Measurements from ENCODE around the gene ZMYND8.

Gene ZMYND8

DNA sequence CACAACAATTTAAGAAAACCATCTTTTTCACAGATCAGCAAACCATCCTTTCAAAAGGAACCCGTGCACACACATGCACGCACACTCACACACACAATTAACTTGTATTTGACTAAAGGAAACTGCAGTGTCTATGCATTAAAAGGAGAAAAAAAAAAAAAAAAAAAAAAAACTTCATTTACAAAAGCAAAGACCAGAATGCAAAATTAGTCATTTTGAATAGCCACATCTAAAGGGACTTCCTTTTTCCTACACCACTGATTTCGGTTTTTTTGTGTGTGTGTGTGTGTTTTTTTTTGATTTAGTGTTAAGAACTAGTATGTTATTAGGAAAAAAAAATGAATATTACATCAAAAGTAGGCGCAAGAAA is 6.3 kb downstream of the ZMYND8 start:
- Histone ChIP-seq H3K27me3 (ENCODE audit: low read depth, low read length) (no peaks in the 10 kb centered on the region), H3K9me3 (ENCODE audit: control insufficient read depth in 1 of 2, low read length in 2 of 2) (no peaks in the 10 kb centered on the region), H3K27ac (ENCODE audit: low read length) (peak overlapping the region; percentile 98), H3K36me3 (ENCODE audit: control insufficient read depth in 1 of 2, insufficient read depth in 2 of 2, low read length in 2 of 2) (peaks cover 0 to 7% of the 10 kb centered on the region in 2 donors), H3K4me1 (ENCODE audit: control insufficient read depth in 1 of 2, insufficient read depth in 2 of 2, low read length in 2 of 2) (peaks cover 63 to 67% of the 10 kb centered on the region in 2 donors), H3K4me3 (ENCODE audit: low read depth in 1 of 2, low read length in 2 of 2) (peak overlapping the region; percentile 12 to 19)

DNA sequence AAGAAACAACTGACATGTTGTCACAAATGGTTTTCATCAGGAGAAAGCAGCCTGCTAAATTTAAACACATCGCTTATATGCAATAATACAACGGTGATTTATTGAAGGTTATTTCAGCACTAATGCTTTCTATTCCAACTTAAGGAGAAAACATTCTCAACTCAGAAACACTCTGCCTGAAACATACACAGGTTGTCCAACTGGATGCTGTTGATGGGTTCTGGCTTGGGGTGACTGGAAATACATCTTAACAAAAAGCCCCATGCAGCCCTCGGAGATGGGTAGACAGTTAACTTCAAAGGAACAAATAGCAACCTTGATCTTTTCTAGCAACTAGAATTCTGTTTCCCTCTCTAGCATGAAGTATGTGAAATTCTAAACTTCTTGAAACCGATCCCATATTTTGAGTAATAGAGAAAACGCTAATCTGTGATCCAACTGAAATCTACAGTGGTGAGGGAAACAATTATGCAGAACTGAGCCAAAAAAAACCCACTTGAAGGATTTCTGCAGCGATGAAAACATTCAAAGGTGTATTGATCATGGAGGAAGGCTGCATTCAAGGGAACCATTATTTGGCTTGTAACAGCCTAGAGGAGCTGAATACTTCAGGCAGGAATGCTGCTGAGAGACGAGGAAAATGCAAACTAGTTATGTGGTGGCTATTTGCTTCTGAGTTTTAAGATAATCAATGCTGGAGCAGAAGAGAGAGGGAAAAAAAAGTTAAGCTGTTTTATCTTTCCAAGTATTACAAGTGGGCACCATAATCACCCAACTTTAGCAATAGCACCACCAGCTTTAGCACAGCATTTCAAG is 6.9 kb downstream of the ZMYND8 start:
- Histone ChIP-seq H3K27ac (ENCODE audit: low read length) (peak overlapping the region; percentile 85), H3K9me3 (ENCODE audit: control insufficient read depth in 1 of 2, low read length in 2 of 2) (no peaks in the 10 kb centered on the region), H3K36me3 (ENCODE audit: control insufficient read depth in 1 of 2, insufficient read depth in 2 of 2, low read length in 2 of 2) (peaks cover 0 to 7% of the 10 kb centered on the region in 2 donors), H3K4me3 (ENCODE audit: low read depth in 1 of 2, low read length in 2 of 2) (peak overlapping the region in 1 of 2 donors; percentile 12), H3K27me3 (ENCODE audit: low read depth, low read length) (no peaks in the 10 kb centered on the region), H3K4me1 (ENCODE audit: control insufficient read depth in 1 of 2, insufficient read depth in 2 of 2, low read length in 2 of 2) (peaks cover 59 to 61% of the 10 kb centered on the region in 2 donors)

DNA sequence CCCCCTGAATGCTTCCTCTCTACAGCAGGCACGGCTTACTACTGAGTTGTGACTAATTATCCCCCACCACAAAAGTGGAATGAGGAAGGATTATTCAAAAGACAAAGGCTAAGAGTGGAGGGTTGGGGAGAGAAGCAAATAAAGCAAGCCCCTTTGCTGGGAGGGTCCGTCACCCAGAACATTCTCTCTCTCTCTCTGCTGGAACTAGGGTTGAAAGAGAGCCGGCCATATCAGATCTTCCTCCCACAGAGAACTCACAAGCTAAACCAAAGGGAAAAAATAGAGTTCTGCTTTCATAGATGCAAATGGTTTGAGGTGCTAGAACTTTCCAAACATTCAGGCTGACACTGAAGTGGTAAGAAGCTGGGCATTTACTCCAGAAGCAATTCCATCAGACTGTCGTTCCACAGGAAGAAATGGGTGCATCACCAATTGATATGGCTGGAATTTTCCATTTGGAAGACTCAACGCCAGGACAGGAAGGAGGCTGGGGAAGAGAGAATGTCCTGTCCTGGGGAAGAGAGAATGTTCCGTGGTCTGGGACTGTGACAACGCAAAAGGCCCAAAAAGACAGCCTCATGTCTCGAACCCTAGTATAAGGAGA is 7.9 kb downstream of the ZMYND8 start:
- Histone ChIP-seq H3K4me1 (ENCODE audit: control insufficient read depth in 1 of 2, insufficient read depth in 2 of 2, low read length in 2 of 2) (peaks cover 52% of the 10 kb centered on the region in 2 donors), H3K27ac (ENCODE audit: low read length) (peak overlapping the region; percentile 85), H3K27me3 (ENCODE audit: low read depth, low read length) (no peaks in the 10 kb centered on the region), H3K4me3 (ENCODE audit: low read depth in 1 of 2, low read length in 2 of 2) (peak overlapping the region in 1 of 2 donors; percentile 4), H3K36me3 (ENCODE audit: control insufficient read depth in 1 of 2, insufficient read depth in 2 of 2, low read length in 2 of 2) (peaks cover 0 to 7% of the 10 kb centered on the region in 2 donors), H3K9me3 (ENCODE audit: control insufficient read depth in 1 of 2, low read length in 2 of 2) (no peaks in the 10 kb centered on the region)

DNA sequence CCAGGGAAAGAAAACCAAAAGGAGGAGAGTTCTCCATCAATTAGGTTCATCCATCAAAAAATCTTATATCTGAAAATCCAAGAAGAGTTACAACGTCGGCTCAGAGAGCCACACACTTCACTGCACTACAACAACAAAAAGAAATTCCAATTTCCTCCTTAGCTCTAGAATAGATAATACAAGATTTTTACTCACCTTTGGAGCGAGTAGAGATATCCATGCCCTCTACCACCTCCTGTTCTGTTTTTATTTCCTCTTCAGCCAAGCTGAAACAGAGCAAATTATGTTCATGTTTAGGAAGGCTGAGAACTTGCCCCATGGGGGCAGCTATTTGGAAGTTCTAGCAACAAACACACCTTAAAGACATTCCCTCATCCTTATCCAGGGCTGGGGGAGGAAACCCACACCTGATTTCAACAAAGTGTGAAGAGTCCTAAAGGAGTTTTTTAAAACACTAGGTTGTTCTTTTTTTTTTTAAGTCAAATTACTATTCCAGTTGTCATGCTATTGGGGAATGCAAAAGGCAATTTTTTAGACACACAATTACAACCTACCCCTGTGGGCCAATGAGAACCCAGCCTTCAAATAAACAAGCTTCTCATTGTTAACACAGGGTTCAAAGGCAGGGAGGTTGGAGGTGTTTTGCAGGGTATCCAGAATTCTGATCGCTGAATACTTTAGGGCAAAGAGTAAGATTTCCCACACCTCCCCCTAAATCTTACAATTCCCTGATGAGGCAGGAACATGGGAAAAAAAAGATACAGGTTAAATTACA is 8.7 kb downstream of the ZMYND8 start:
- Histone ChIP-seq H3K27me3 (ENCODE audit: low read depth, low read length) (no peaks in the 10 kb centered on the region), H3K36me3 (ENCODE audit: control insufficient read depth in 1 of 2, insufficient read depth in 2 of 2, low read length in 2 of 2) (peaks cover 0 to 7% of the 10 kb centered on the region in 2 donors), H3K9me3 (ENCODE audit: control insufficient read depth in 1 of 2, low read length in 2 of 2) (no peaks in the 10 kb centered on the region), H3K27ac (ENCODE audit: low read length) (peak overlapping the region; percentile 85), H3K4me1 (ENCODE audit: control insufficient read depth in 1 of 2, insufficient read depth in 2 of 2, low read length in 2 of 2) (peaks cover 44 to 49% of the 10 kb centered on the region in 2 donors), H3K4me3 (ENCODE audit: low read depth in 1 of 2, low read length in 2 of 2) (peak overlapping the region in 1 of 2 donors; percentile 4)

DNA sequence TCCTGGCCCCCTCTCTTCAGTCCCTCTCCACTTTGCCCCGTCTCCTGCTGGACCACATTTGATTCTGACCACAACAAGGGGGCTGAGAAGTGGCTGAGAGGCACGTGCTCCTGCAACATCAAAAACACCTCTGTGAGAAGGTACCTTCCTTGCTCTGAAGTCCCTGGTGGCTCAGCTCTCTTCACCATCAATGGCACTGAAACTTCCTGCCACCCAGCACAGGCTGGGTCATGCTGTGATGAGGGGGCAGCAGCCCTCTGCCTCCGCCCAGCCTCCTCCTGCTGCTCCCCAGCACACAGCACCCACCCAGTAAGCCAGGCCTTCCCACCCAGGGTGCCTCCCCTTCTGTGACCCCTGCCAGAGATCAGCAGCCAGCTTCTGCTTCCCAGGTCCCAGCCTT is 10.3 kb downstream of the ZMYND8 start:
- Histone ChIP-seq H3K4me3 (ENCODE audit: low read depth in 1 of 2, low read length in 2 of 2) (no peak overlapping the region), H3K9me3 (ENCODE audit: control insufficient read depth in 1 of 2, low read length in 2 of 2) (no peaks in the 10 kb centered on the region), H3K27me3 (ENCODE audit: low read depth, low read length) (no peaks in the 10 kb centered on the region), H3K4me1 (ENCODE audit: control insufficient read depth in 1 of 2, insufficient read depth in 2 of 2, low read length in 2 of 2) (peaks cover 31 to 37% of the 10 kb centered on the region in 2 donors), H3K27ac (ENCODE audit: low read length) (no peak overlapping the region), H3K36me3 (ENCODE audit: control insufficient read depth in 1 of 2, insufficient read depth in 2 of 2, low read length in 2 of 2) (peaks cover 0 to 7% of the 10 kb centered on the region in 2 donors)

DNA sequence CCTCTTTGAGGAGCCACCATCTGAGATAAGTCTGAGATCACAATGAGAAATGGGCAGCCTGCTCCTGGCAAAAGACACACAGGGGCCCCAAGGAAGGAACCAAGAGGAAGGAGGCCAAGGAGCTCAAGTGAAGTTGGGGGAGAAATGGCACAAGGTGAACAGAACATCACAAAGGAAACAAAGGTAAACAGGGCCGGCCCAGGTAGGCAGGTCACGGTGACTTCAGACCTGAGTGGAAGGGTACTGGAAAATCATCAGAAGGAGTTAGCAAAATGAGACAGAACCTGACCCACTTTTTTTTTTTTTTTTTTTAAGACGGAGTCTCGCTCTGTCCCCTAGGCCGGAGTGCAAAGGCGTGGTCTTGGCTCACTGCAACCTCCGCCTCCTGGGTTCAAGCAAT is 11.3 kb downstream of the ZMYND8 start:
- Histone ChIP-seq H3K27me3 (ENCODE audit: low read depth, low read length) (no peaks in the 10 kb centered on the region), H3K36me3 (ENCODE audit: control insufficient read depth in 1 of 2, insufficient read depth in 2 of 2, low read length in 2 of 2) (peaks cover 0 to 7% of the 10 kb centered on the region in 2 donors), H3K4me1 (ENCODE audit: control insufficient read depth in 1 of 2, insufficient read depth in 2 of 2, low read length in 2 of 2) (peaks cover 27% of the 10 kb centered on the region in 2 donors), H3K27ac (ENCODE audit: low read length) (no peak overlapping the region), H3K4me3 (ENCODE audit: low read depth in 1 of 2, low read length in 2 of 2) (no peak overlapping the region), H3K9me3 (ENCODE audit: control insufficient read depth in 1 of 2, low read length in 2 of 2) (no peaks in the 10 kb centered on the region)

DNA sequence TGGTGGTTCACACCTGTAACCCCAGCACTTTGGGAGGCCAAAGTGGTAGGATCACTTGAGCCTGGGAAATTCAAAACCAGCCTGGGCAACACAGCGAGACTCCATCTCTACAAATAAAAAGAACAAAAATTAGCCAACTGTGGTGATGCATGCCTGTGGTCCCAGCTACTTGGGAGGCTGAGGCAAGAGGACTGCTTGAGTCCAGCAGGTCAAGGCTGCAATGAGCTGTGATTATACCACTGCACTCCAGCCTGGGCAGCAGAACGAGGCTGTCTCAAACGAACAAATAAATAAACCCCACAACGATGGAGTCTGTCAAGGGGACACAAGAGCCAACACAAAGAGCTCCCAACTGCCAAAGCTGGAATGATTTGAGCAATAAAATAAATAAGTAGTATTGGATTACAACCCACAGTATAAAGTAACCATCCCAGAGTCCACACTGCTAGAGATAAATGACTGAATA is 13.5 kb downstream of the ZMYND8 start:
- H3K4me3 ChIP-seq (ENCODE audit: low read depth in 1 of 2, low read length in 2 of 2): no peak overlapping the region
- no peaks in the 10 kb centered on the region for H3K9me3 ChIP-seq (ENCODE audit: control insufficient read depth in 1 of 2, low read length in 2 of 2)
- H3K27ac ChIP-seq (ENCODE audit: low read length): no peak overlapping the region
- peaks cover 7 to 8% of the 10 kb centered on the region in 2 donors for H3K4me1 ChIP-seq (ENCODE audit: control insufficient read depth in 1 of 2, insufficient read depth in 2 of 2, low read length in 2 of 2)
- H3K27me3 ChIP-seq (ENCODE audit: low read depth, low read length): no peaks in the 10 kb centered on the region
- peaks cover 0 to 12% of the 10 kb centered on the region in 2 donors for H3K36me3 ChIP-seq (ENCODE audit: control insufficient read depth in 1 of 2, insufficient read depth in 2 of 2, low read length in 2 of 2)

DNA sequence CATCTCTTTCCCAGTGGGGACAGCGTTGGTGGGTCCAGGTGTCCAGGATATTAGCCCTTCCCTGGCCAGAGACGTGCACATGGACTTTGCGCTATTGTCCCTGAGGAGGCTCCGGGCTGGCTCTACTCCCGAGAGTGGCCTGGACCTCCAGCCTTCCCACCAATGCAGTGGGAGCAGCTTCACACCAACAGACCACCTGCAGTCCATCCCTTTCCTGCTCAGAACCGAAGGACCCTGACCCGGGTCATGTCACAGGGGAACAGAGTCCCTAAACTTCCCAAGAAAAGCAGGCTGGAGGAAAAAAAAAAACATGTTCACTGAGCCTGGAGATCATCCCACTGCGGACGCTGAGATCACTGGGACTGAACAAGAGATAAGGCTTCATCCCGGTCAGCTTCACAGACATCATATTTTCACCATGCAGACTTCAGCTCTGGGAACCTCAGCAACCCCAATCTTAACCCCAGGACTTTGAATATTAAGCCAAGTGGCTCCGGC is 18.3 kb downstream of the ZMYND8 start:
- Histone ChIP-seq H3K27ac (ENCODE audit: low read length) (no peak overlapping the region), H3K4me3 (ENCODE audit: low read depth in 1 of 2, low read length in 2 of 2) (no peak overlapping the region), H3K27me3 (ENCODE audit: low read depth, low read length) (no peaks in the 10 kb centered on the region), H3K36me3 (ENCODE audit: control insufficient read depth in 1 of 2, insufficient read depth in 2 of 2, low read length in 2 of 2) (peaks cover 0 to 5% of the 10 kb centered on the region in 2 donors), H3K4me1 (ENCODE audit: control insufficient read depth in 1 of 2, insufficient read depth in 2 of 2, low read length in 2 of 2) (peaks cover 3 to 12% of the 10 kb centered on the region in 2 donors), H3K9me3 (ENCODE audit: control insufficient read depth in 1 of 2, low read length in 2 of 2) (no peaks in the 10 kb centered on the region)

DNA sequence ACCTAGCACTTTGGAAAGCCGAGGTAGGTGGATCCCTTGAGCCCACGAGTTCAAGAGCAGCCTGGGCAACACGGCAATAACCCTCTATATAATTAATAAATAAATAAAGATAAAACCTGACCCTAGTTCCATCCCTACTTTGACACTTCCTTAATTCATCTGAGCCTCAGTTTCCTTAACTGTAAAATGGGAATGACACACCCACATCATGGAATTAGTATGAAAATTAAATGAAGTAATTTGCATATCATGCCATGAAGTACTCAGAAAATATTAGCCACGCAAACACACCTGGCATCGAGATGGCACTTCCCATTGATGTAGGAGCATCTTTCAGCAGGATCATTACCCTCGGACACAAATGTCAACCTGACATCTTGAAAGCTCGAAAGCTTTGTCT is 19.1 kb downstream of the ZMYND8 start:
- no peak overlapping the region for H3K27ac ChIP-seq (ENCODE audit: low read length)
- no peak overlapping the region for H3K4me3 ChIP-seq (ENCODE audit: low read depth in 1 of 2, low read length in 2 of 2)
- no peaks in the 10 kb centered on the region for H3K9me3 ChIP-seq (ENCODE audit: control insufficient read depth in 1 of 2, low read length in 2 of 2)
- peaks cover 3 to 12% of the 10 kb centered on the region in 2 donors for H3K4me1 ChIP-seq (ENCODE audit: control insufficient read depth in 1 of 2, insufficient read depth in 2 of 2, low read length in 2 of 2)
- H3K27me3 ChIP-seq (ENCODE audit: low read depth, low read length): no peaks in the 10 kb centered on the region
- peaks cover 0 to 5% of the 10 kb centered on the region in 2 donors for H3K36me3 ChIP-seq (ENCODE audit: control insufficient read depth in 1 of 2, insufficient read depth in 2 of 2, low read length in 2 of 2)

DNA sequence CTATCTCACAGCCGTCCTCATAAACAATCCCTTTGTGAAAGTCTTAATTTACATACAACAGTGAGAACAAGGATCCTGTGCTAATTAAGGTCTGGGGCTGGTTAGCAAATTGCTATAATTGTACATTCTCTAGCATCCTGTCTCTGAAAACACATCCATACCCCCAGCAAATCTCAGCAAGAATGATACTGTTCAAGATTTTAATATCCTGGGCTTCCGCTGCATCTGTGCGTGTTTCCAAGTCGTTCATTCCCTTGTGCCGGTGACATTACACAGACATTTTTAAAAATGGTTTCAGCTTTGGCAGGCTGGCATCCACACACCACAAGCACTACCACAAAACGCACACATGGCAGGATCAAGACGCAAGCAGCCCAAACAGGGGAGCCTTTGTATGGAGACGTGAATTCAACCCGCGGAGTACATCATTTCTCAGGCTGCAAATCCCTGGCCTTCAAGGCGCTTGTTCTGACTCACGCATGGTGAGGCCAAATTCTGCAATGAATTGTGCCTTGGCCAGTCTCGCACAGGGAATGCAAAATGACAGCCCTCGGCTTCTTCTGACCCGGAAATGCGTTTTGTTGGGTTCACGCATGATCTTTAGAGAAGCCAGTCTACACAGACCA is 20.3 kb downstream of the ZMYND8 start:
- H3K4me1 ChIP-seq (ENCODE audit: control insufficient read depth in 1 of 2, insufficient read depth in 2 of 2, low read length in 2 of 2): peaks cover 3 to 12% of the 10 kb centered on the region in 2 donors
- peaks cover 0 to 5% of the 10 kb centered on the region in 2 donors for H3K36me3 ChIP-seq (ENCODE audit: control insufficient read depth in 1 of 2, insufficient read depth in 2 of 2, low read length in 2 of 2)
- H3K4me3 ChIP-seq (ENCODE audit: low read depth in 1 of 2, low read length in 2 of 2): peak overlapping the region; percentile 24 to 36
- no peaks in the 10 kb centered on the region for H3K9me3 ChIP-seq (ENCODE audit: control insufficient read depth in 1 of 2, low read length in 2 of 2)
- H3K27me3 ChIP-seq (ENCODE audit: low read depth, low read length): no peaks in the 10 kb centered on the region
- peak overlapping the region; percentile 94 for H3K27ac ChIP-seq (ENCODE audit: low read length)

Measured in muscle layer of duodenum (tissue), 2 donors.